ENCODE data around the gene C1orf35.

DNA sequence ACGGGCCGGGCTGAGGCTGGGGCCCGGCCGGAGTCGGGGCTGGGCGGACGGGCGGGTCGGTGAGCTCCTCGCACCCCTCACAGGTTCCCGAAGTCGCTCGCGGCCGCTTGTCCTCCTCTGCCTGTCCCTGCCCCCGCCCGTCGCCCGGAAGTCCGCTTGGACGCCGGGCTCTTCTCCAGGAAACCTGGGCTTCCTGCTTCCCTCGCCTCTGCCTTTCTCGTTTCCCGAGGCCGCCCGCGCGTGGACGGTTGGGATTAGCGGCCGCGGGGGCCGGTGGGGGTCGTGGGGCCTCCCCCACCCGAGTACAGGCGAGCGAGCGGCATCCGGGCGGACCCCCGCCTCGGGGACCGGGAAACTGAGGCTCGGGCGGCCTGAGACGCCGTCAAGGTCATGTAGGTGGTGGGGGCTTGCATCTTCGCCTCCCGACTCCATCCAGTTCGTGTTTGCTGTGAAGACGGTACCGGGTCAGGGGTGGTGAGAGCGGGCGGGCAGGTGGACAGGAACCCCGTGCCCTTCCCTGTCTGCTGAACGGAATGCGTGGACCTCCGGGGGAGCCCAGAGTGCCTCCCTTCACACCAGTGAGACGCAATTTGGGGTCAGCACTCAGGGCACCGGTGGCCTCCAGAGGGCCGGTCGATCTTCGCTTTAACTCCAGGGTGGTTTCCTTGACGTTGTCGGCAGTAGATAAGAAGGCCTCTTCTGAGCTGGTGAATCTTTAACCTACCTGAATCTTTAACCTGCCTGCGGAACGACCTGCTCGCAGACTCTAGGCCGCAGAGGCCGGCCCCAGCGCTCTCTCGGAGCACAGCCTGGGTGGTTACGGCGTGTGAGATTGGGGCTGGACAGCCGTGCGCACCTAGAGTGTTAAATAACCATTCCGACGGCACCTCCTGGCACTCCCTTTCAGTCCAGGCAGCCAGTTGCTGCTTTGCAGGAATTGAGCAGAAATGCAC lies 19.9 kb downstream of the C1orf35 start:
- TF ChIP-seq EZH2 (IDR thresholded peaks at IDR 0.05; ENCODE audit: borderline replicate concordance) = no peak
- TF ChIP-seq CTCF (IDR thresholded peaks at IDR 0.05; ENCODE audit: poor library complexity) = no peak

Measured in hepatocyte (in vitro differentiated cells).